NCI-H2107 treated with DMSO at 0.1 percent for 48 hours (cell line): ENCODE data around the gene CMTM8.

Experiments
- DNase-seq: peaks from one replicate; lab custom pipeline; 2025; ENCODE audit not compliant: unreplicated experiment; lab: John Stamatoyannopoulos, UW

Gene CMTM8

GRCh38 chr3:32405711-32406323, 167.3 kb downstream of the CMTM8 start:
- DNase-seq = no peak

GRCh38 chr3:32406486-32407408, 168.3 kb downstream of the CMTM8 start:
- peak; percentile 53 for DNase-seq

DNA sequence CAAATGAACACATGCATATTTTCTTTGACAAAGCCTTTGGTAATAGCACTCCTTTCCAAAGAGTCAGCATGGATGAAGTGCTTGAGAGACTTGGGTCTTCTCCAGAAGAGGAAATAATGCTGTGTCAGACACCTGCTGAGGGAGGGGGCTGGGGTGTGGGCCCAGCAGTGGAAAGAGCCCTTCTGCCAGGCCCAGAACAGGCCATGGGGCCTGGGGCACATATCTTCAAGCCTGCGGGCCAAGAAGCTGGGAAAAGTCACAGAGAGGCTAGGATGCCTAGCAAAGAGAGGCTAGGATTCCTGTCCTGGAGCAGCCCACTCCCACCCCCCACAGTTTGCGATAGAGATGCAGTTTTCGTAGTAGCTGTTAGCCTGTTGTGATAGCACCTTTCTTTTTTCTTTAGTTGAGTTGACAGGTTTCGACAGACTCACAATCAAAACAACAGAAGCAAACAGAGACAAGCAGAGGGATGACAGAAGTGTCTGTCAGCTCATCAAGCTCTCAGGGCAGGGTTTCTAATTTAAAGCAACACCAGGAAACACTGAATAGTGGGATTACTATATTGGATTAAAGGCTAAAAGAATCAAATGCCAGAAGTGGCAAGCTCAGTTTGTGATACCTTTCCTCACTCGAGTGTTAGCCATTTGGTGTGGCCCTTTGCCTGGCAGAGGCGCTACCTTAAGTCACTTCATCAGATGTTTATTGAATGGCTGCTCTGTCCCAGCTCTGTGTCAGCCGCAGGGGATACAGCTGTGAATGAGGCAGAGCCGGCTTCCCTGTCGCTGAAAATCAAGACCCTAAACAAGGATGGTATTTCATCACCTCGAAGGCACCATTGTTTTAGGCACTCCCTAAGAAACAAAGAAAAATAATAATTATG, 172.1 kb downstream of the CMTM8 start:
- no peak for DNase-seq

- DNase-seq = no peak
These were observed 173.0 kb downstream of the CMTM8 start for GRCh38 chr3:32411442-32411841.

DNA sequence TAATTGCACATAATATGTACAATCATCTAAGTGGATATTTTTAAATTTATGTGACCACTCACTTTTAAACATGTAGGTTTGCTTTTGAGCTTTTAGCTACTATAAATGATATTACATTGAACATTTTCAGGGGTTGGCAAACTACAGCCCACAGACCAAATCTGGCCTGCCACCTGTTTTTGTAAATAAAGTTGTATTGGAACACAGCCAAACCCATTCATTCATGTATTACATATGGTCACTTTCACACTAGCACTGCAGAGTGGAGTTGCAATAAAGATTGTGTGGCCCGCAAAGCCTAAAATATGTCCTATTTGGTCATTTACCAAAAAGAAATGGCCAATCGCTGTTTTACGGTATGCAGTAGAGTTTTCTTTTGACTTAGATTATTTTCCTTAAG, 174.4 kb downstream of the CMTM8 start:
- no peak for DNase-seq

DNA sequence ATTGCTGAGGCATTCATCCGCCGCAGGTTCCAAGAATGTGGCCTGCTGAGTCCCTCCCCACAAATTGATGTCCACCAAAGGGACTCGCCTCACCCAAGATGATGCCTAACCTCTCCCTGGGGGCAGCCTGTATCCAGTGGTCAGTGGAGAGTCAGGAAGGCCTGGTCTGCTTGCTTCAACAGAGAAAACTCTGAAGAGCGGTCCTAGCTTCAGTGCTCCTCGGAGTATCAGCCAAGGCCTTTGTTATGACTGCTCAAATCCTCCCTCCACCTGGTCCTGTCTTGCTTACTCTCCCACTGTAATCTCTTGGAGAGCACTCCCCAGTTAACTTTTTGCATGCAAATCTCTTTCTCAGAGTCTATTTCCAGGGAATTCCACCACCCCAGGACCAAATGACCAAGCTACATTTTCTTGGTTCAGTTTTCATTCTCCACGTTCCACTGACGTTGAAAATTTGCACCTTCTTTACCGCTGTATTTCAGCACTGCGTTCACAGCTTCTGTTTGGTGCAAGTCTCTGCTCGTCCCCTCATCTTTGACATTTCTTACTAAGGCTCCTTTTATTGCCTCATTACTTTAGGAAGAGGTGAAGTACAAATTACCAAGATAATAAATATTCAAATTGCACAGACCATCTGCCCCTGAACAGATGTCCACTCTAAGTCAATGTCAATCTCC, 175.5 kb downstream of the CMTM8 start:
- no peak for DNase-seq

GRCh38 chr3:32414522-32415202, 176.2 kb downstream of the CMTM8 start:
- no peak for DNase-seq

GRCh38 chr3:32419742-32420125, 181.3 kb downstream of the CMTM8 start:
- no peak for DNase-seq
